ENCODE measurements around the gene MED12L.
"Not testable (repeated sequence)": the region's sequence is repeated elsewhere in the genome, so short reads cannot be mapped to it uniquely, and the experiment has no call there.

Gene MED12L

DNA sequence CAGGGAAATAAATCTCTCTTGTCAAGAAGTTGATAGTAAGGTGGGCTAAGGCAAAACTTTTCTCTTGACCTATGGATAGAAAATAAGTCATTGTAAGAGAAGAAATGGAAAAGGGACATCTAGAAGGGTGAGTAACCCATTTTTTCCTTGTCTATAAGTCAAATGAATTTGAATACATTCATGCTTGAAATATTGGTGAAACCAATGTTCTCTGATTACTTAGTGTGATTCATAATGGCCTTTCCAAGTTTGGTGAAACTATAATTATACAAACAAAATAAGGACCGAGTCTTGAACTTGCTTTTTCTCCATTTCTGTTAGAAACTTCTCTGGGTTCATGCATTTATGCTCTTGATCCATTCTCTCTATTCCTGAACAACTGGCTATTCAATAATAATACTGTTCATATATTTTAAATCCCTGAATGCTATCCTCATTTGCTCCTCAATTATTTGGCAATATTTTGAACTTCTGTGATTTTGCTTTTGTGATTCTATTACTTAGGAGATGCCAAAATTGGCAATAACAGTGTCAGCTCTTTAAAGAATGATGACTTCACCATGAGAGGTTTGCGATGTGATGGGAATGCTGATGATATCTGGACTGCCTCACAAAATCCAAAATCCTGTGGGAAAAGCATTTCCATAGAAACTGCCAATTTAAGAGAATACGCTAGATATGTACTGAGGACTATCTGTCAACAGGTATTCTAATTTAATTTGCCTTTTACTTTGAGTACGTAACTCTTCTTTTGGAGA lies 286.8 kb downstream of the MED12L start:
- no peak for DNase-seq (ENCODE audit: low read depth, low spot score)

DNA sequence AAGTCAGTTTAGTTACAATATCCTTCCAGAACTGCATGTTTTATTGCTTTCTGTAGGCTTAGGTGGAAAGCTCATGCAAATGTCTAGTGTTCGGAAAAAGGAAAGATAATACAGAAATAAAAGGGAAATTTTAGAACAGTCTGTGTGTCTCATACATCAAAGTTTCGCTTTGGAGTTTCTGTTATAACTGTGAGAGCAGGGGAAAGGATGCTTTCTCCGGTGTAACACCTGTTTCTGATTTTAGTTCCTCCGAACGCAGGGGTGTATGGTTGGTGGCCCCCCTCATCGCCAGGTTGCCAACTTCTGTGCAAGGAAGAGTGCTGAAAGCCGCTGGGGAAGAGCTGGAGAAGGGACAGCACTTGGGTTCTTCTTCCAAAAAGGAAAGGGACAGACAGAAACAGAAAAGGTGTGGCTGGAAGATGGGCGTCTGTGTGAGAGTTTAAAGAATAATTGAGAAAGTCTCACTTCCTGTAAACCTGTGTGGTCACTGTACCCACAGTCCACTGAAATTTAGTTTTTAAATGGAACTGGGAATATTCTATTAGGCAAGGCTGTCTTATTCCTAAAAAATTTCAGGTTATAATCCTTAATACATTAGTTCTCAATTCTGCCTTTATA lies 292.4 kb downstream of the MED12L start:
- no peak for DNase-seq (ENCODE audit: low read depth, low spot score)

GRCh38 chr3:151379083-151379734 lies 293.7 kb downstream of the MED12L start:
- peak; percentile 53 for DNase-seq (ENCODE audit: low read depth, low spot score)

- no peak for DNase-seq (ENCODE audit: low read depth, low spot score)
Observed at GRCh38 chr3:151382671-151383070, 297.2 kb downstream of the MED12L start.

DNA sequence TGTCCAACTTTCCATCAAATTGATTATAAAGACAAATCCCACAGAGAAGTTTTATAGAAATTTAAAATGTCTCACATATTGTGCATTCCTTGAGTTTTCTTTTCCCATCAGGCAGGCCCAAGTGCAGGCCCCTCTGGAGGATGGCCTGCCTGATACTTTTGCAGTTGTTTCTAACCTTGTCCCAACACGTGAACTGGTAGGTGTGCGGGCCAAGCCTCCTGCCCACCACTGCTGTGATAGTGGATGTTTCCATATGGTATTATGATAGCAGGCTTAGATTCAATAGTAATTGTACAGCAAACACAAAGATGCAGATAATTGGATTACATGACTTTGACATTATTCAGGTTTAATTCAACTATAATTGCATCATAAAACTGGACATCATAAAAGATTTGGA lies 297.6 kb downstream of the MED12L start:
- no peak for DNase-seq (ENCODE audit: low read depth, low spot score)

GRCh38 chr3:151383956-151384355 lies 298.5 kb downstream of the MED12L start:
- DNase-seq (ENCODE audit: low read depth, low spot score) = no peak

DNA sequence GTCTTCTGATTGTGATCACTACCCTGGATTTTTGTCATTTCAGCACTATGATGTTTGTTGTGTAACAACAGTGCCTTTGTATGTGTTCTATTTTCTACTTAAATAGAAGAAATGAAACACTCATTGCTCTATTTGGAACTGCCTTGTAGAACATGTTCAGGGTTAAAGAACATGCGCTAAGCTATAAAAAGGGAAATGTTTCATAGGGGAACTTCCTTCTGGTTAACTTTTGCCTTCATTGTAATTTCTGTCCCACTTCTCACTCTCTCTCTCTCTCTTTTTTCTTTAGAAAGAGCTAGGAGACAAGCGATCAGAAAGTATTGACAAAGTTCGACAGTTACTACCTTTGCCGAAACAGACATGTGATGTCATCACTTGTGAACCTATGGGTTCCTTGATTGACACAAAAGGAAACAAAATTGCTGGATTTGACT lies 299.3 kb downstream of the MED12L start, which contains the start of gene P2RY12:
P2RY12 (minus strand) TSS at position 13 of the 434 bp plus-strand sequence. CDS start 45,908 bp downstream, outside the sequence.
- no peak for DNase-seq (ENCODE audit: low read depth, low spot score)

- no peak for DNase-seq (ENCODE audit: low read depth, low spot score)
Observed at GRCh38 chr3:151386056-151386455, 300.6 kb downstream of the MED12L start.

- no peak for DNase-seq (ENCODE audit: low read depth, low spot score)
Observed at GRCh38 chr3:151387432-151387831, 302.0 kb downstream of the MED12L start.

- no peak for DNase-seq (ENCODE audit: low read depth, low spot score)
Observed at GRCh38 chr3:151387842-151388241, 302.4 kb downstream of the MED12L start.

GRCh38 chr3:151391720-151392119 lies 306.3 kb downstream of the MED12L start:
- no peak for DNase-seq (ENCODE audit: low read depth, low spot score)

- not testable (repeated sequence) for DNase-seq (ENCODE audit: low read depth, low spot score)
Observed at GRCh38 chr3:151392191-151392590, 306.7 kb downstream of the MED12L start.

GRCh38 chr3:151393146-151393830 lies 307.8 kb downstream of the MED12L start:
- peak; percentile 16 for DNase-seq (ENCODE audit: low read depth, low spot score)

DNA sequence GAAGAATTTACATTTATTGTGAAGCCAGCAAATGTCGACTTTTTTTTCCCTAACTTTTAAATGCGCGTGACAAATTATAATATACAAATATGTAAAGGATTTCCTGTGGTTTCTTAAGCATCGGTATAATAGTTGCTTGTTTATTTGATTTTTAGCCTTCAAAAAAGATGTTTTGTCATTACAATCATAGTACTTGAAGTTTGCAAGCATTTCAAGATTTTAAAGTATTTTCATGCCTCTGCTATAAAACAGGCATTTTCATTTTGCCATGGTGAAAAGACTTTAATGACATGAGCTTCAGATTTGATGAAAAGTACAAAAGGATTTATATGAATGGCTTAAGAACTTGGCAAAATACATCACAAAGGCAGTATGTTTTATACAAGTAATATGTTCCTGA lies 308.5 kb downstream of the MED12L start:
- no peak for DNase-seq (ENCODE audit: low read depth, low spot score)

DNA sequence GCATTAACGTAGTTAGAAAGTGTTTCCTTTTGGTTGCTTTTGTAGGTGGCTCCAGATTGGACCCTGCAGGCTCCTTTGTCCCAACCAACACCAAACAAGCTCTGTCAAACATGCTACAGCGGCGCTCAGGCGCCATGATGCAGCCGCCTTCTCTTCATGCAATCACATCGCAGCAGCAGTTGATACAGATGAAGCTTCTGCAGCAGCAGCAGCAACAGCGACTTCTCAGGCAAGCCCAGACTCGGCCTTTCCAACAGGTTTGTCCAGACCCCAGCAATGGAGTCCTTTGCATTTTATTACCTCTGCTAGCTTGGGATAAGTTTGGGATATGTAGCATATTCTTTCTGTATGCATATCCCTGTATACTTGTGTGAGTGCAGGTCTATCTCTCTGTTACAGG lies 309.1 kb downstream of the MED12L start:
- peak; percentile 48 for DNase-seq (ENCODE audit: low read depth, low spot score)

- no peak for DNase-seq (ENCODE audit: low read depth, low spot score)
Observed at GRCh38 chr3:151395806-151396205, 310.3 kb downstream of the MED12L start.

DNA sequence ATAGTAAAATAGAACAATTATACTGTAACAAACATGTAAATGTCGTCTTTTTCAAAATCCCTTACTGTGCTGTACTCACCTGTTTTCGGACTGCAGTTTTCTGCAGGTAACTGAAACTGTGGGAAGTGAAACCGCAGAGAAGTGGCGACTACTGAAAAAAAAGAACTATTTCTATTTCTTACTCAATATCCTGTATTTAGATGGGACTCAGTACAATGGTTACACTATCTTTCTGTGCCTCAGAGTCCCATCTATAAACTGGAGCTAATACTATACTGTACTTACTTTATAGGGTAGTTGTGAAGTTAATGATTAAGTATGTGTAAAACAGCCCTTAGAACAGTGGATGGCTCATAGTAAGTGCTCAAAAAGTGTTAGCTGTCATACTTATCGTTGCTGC lies 313.4 kb downstream of the MED12L start:
- no peak for DNase-seq (ENCODE audit: low read depth, low spot score)

DNA sequence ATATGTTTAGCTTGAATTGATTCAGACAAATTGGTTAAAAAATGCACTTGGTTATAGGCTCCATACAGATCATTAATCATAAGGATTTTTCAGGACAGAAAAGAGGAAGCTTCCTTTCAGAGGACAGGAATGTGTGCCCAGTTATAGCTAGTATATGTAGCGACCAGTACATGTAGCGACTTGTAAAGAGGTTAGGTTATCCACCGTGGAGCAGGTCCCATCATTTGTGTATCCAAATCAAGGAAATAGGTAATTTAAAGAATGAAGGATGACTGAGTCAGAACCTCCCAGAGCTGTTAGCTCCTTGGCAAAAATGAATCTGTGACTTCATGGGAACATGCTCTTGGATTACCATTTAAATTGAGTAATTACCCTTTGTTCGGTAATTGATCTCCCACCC lies 314.9 kb downstream of the MED12L start:
- DNase-seq (ENCODE audit: low read depth, low spot score) = no peak

- no peak for DNase-seq (ENCODE audit: low read depth, low spot score)
Observed at GRCh38 chr3:151402349-151402748, 316.9 kb downstream of the MED12L start.

GRCh38 chr3:151403246-151403645 lies 317.8 kb downstream of the MED12L start:
- DNase-seq (ENCODE audit: low read depth, low spot score) = no peak

GRCh38 chr3:151404316-151404715 lies 318.9 kb downstream of the MED12L start:
- no peak for DNase-seq (ENCODE audit: low read depth, low spot score)

DNA sequence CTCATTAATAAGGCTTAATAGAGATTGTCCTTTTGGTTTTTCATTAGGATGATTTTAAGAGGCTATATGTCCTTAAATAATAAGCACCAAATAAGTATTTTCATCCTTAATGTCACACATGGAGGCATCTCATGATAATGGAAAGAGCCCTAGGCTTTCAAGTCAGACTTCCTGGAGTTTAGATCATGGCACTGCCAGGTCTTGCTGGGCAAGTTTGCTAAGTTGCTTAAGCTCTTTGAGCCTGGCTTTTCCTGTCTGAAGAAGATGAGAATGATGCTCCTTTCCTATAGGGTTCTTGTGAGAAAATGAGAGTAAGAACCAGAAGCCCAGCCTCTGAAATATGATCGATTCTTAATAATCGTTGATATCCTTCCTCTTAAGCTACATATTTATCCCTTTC lies 322.5 kb downstream of the MED12L start:
- DNase-seq (ENCODE audit: low read depth, low spot score) = no peak

Data from ELF-1 (cell line).